Fibroblast of upper back skin (primary cell): ENCODE measurements around the gene PRKCZ.

ENCODE experiments used
- DNase-seq: peaks from one replicate; pipeline ENCODE4 v3.0.0-alpha.2; 2013

Gene PRKCZ

GRCh38 chr1:2124446-2125198 is 74.4 kb downstream of the PRKCZ start:
- no peak for DNase-seq

GRCh38 chr1:2125350-2126211 is 75.4 kb downstream of the PRKCZ start:
- DNase-seq: no peak

- DNase-seq: no peak
These were observed 76.3 kb downstream of the PRKCZ start for GRCh38 chr1:2126331-2127186.

DNA sequence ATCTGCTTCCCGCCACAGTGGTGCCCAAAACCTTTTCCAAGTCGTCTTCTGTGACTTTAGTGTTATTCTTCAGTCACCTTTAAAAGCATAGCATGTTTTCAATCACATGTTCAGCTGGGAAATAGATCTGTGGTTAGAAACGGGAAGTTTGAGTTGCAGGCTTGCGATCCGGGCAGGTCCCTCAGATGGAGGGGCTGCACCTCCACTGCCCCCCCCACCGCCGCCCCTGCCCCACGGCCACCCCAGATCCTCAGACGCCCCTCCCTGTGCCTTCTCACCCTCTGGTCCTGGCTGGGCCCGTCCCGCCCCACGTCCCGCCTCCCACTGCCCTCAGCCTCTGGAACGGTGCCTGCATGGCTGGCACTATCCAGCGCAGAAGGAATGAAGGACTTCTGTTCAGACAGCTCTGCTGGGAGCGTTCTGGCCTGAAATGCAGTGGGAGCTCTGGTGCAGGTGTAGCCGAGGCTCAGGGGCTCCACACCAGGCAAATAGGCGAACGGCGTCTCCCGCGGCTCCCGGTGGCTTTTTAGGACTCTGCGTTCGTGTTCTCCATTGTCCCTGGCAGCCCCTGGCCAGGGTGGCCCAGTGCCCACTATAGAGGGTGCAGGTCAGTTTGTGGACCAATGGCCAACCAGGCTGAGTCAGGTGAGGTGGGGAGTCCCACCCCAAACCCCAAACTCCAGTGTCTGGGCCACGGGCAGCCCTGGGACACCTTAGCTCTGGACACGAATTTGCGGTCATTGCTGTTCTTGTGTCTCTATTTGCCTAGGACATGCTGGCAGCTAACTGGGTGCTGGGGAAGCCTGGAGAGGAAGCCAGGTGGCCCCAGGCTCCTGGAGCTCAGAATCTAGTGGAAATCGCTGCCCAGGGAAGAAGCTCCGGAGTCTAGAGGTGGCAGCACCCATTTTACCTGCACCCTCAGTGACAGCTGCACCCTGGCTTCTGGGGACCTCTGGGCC is 77.3 kb downstream of the PRKCZ start:
- no peak for DNase-seq

- no peak for DNase-seq
These were observed 78.1 kb downstream of the PRKCZ start for GRCh38 chr1:2128189-2128901.

DNA sequence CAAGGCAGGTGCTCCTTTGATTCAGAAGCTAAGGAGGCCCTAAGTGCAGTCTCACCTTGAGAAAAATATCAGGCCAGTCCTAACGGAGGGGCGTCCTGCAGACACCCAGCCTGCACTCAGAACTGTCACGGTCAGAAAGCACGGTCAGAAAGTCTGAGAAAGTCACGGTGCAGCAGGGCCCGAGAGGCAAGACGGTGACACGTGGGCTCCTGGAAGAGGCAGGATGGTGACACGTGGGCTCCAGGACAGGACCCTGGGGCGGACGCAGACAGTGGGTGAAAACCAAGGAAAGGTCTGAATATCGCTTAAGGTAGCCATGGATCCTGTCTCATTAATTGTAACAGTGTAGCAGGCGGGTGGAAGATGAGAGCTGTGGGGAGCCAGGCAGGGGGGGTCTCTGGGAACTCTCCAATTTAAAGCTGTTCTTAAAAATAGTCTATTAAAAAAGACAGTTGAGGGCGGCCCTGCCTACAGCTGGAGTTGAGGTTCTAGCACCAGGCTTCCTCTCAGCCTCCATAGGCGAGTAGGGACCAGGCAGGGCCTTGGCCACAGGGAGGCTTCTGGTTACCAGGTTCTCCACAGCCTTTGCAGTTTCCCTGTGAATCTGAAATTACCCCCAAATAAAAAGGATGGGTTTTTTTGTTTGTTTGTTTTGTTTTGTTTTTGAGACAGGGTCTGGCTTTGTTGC is 79.2 kb downstream of the PRKCZ start:
- no peak for DNase-seq

GRCh38 chr1:2130156-2130555 is 79.9 kb downstream of the PRKCZ start:
- DNase-seq: no peak

GRCh38 chr1:2130871-2131289 is 80.7 kb downstream of the PRKCZ start:
- DNase-seq: no peak

DNA sequence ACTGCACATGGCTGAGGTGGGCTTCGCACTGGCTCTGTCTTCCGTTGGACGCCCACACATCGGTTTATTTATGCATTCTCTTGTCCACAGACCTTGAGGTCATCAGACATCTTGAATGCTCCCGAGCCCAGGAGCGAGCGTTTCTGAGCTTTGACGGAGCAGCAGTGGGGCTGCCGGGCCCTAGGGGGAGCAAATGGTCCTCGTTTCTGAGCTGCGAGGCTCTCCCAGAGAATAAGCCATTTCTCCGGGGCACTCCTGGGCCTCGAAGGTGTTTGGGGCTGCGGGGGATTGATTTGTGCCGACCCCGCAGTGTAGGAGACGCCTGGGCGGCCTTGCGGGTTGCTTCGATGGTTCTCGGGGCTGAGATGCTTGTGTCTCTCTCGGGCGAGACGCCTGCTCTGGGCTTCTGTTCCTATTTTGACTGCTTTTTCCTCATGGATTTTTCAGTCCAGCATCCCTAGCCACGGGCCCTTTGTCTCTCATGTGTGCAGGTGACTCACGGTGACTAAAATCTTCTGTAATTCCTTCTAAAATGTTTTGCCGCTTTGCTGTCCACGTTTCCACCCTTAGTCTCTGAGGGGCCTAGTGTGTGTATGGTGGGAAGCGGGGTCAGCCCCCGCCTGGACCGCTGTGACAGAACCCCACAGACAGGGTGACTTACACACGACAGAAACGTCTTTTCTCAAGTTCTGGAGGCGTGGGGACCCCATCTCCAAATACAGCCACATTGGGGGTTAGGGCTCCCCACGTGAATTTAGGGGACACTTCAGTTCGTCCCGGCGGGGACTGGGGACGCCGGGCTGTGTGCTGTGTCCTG is 82.2 kb downstream of the PRKCZ start:
- DNase-seq: peak; percentile 70

- peak; percentile 98 for DNase-seq
These were observed 83.0 kb downstream of the PRKCZ start for GRCh38 chr1:2133039-2133878.

- DNase-seq: no peak
These were observed 83.6 kb downstream of the PRKCZ start for GRCh38 chr1:2133879-2134215.

DNA sequence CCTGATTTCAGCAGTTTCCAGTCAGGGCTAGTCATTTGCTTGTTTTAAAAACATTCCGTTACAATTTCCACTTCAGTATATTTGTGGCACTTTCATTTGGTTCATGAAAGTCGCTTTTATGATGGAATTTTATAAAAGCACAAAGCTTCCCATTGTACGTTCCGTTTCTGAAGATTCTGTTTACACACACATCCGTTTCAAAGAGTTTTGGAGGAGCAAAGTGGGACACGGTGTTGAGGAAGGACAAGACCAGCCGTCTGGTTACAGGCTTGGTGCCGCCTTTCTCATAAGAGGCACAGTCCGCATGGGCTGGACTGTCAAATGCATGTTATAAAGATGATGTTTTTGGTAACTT is 84.0 kb downstream of the PRKCZ start:
- DNase-seq: no peak

DNA sequence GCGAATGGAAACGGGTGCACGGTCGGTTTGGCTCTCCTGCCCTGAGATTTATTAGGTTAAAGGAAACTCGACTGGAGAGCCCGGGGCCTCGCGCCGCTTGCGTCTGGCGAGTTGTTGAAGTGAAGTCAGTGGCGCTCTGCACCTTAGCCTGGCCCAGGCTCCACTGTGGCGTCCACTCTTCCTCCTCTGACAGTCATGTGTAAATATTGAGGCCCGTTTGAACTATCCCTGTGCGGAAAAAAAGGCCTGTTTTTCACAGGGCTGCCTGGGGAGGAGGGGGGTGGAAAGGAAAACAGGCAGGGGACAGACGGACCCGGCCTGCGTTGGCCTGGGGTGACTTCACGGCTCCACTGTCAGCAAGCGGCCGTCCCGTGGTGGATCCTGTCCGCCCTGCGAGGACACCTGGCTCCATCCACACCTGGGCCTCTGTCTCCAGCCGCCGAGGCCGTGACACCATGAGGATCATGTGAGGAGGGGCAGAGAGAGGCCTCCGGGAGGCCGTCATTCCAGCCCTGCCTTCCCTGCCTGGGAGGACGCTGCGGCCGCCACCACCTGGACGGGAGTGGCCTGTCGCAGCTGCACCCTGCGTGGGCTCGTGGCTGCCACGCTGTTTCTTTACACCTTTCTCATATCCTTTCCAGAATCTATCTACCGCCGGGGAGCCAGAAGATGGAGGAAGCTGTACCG is 84.6 kb downstream of the PRKCZ start:
- no peak for DNase-seq

DNA sequence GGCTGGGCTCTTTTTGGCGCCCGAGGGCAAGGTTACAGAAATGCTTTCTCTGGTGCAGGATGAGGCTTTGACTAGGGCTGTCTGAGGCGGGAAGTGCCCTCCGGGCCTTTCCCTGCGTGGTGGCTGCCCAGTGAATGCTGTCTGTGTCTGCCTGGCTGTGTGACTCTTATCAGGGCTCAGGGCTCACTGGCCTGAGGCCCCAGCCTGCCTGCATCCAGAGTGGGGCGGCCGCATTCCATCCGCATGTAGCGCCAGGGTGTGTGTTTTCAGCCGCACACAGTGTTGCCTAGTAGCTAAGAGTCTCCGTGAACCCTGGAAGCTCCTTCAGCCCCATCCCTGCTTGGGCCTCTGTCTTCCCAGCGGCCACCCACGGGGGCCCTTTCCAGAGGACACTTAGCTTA is 85.2 kb downstream of the PRKCZ start:
- peak; percentile 54 for DNase-seq

DNA sequence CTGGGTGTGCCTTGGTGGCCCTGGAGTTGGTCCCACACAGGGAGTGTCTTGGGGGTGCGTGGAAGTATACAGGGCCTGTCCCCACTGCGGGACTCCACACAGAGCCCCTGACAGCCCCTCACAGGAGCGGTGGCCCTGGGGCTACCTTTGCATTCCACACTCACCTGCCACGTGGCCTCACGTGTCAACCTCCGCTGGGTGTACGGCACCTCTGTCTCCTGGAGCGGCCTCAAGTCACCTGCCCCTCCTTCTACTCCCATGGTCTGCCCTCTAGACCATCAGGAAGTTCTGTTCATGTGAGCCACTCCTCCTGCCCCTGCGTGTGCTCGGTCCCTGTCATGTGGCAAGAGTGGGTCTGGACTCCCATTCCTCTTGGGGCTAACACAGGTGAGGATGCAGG is 85.7 kb downstream of the PRKCZ start:
- DNase-seq: no peak

GRCh38 chr1:2136386-2137235 is 86.4 kb downstream of the PRKCZ start:
- DNase-seq: no peak
